T-cell (primary cell): ENCODE measurements around the gene COL26A1. TPM values are rescaled to one million over a fixed set of nuclear protein-coding genes. Genes with fewer than 3 reads are reported as not detected.

Experiments
- total RNA-seq, 35 experiments: library from RNA in 6 of 35; stranded (reverse) in 6 of 35; fragments of 120-200 nt in 1 of 35; gene quantifications; one replicate each; pipeline versions ENCODE4 v1.2.1 to v1.2.4 and lab custom pipeline; 2013 to 2026

COL26A1 gene
- total RNA-seq, 5 donors from 2014 or later (not counting 1 experiment from before 2014, with no cell fraction given), result 0.09 TPM; not detected in 4

Other genes starting within 250 kb of the COL26A1 start
- under 1 TPM in 4 of 5 donors, not detected in 1; 0.18 to 0.79 (median 0.51) TPM for gene SERPINE1, start 235.8 kb upstream of the COL26A1 start, total RNA-seq
- 10 to 100 TPM in 3 of 5 donors, 1 to 10 TPM in 2; 8.1 to 16.7 (median 14.4) TPM for gene AP1S1, start 208.4 kb upstream of the COL26A1 start, total RNA-seq
- not detected for gene VGF, start 197.3 kb upstream of the COL26A1 start, total RNA-seq
- gene NAT16, start 182.6 kb upstream of the COL26A1 start, total RNA-seq, result not detected
- not detected for gene MOGAT3, start 161.8 kb upstream of the COL26A1 start, total RNA-seq
- 10 to 100 TPM; 27.7 to 74.2 (median 58.8) TPM for gene PLOD3, start 145.3 kb upstream of the COL26A1 start, total RNA-seq
- gene ZNHIT1, start 144.7 kb upstream of the COL26A1 start, total RNA-seq, result 10 to 100 TPM; 32.9 to 54.1 (median 50.4) TPM
- 10 to 100 TPM; 23.1 to 47.7 (median 44.8) TPM for gene CLDN15, start 125.1 kb upstream of the COL26A1 start, total RNA-seq
- gene FIS1, start 117.8 kb upstream of the COL26A1 start, total RNA-seq, result 100 to 1,000 TPM in 4 of 5 donors, 10 to 100 TPM in 1; 99.3 to 136 (median 125) TPM
- gene IFT22, start 41.1 kb upstream of the COL26A1 start, total RNA-seq, result 1 to 10 TPM; 1.4 to 6.5 (median 4.6) TPM